Amniotic stem cell (primary cell): ENCODE measurements around the gene PFAS.
"Not testable (repeated sequence)": the region's sequence is repeated elsewhere in the genome, so short reads cannot be mapped to it uniquely, and the experiment has no call there.

ENCODE experiments used
- DNase-seq: peaks from one replicate; lab custom pipeline; 2025; lab: John Stamatoyannopoulos, UW

PFAS gene, protein sequence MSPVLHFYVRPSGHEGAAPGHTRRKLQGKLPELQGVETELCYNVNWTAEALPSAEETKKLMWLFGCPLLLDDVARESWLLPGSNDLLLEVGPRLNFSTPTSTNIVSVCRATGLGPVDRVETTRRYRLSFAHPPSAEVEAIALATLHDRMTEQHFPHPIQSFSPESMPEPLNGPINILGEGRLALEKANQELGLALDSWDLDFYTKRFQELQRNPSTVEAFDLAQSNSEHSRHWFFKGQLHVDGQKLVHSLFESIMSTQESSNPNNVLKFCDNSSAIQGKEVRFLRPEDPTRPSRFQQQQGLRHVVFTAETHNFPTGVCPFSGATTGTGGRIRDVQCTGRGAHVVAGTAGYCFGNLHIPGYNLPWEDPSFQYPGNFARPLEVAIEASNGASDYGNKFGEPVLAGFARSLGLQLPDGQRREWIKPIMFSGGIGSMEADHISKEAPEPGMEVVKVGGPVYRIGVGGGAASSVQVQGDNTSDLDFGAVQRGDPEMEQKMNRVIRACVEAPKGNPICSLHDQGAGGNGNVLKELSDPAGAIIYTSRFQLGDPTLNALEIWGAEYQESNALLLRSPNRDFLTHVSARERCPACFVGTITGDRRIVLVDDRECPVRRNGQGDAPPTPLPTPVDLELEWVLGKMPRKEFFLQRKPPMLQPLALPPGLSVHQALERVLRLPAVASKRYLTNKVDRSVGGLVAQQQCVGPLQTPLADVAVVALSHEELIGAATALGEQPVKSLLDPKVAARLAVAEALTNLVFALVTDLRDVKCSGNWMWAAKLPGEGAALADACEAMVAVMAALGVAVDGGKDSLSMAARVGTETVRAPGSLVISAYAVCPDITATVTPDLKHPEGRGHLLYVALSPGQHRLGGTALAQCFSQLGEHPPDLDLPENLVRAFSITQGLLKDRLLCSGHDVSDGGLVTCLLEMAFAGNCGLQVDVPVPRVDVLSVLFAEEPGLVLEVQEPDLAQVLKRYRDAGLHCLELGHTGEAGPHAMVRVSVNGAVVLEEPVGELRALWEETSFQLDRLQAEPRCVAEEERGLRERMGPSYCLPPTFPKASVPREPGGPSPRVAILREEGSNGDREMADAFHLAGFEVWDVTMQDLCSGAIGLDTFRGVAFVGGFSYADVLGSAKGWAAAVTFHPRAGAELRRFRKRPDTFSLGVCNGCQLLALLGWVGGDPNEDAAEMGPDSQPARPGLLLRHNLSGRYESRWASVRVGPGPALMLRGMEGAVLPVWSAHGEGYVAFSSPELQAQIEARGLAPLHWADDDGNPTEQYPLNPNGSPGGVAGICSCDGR (N-terminal part only)

DNA sequence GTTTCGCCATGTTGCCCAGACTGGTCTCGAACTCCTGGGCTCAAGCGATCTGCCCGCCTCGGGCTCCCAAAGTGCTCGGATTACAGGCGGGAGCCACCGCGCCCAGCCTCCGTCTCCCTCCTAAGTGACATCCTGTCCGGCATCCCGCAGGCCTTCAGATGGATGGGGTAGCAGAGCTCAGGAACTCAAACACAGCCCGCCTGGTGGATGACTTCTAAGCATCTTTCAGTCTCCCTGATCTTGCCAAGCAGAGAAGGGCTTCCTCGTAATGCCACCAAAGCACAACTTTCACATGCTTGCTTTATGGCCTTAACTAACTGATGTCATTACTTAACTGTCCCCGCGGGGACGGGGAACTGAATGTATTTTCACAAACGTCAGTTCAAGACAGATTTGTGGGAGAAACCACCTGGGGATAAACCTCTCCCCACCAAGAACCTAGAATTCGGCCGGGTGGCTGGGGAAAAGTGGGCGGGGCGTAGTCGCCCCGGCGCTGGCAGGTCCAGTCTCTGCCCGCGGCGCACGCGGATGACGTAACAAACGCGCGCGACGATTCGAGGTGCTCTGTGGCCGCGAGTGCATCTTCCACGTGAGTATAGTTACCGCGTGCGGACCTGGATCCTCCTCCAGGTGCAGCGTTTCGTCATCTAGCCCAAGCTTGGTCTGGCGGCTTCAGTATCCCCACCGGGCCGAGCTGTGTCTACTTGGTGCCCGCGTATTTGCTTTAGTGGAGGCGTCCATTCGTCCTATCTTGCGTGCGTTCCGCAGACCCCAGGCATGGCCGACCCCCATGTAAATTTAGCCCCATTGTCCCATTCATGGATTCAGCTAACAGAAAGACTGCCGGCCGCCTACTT lies at the start of gene PFAS:
PFAS (plus strand) TSS at position 539 of the 857 bp plus-strand sequence. CDS start 4,649 bp downstream, outside the sequence.
- peak; percentile 82 for DNase-seq

DNA sequence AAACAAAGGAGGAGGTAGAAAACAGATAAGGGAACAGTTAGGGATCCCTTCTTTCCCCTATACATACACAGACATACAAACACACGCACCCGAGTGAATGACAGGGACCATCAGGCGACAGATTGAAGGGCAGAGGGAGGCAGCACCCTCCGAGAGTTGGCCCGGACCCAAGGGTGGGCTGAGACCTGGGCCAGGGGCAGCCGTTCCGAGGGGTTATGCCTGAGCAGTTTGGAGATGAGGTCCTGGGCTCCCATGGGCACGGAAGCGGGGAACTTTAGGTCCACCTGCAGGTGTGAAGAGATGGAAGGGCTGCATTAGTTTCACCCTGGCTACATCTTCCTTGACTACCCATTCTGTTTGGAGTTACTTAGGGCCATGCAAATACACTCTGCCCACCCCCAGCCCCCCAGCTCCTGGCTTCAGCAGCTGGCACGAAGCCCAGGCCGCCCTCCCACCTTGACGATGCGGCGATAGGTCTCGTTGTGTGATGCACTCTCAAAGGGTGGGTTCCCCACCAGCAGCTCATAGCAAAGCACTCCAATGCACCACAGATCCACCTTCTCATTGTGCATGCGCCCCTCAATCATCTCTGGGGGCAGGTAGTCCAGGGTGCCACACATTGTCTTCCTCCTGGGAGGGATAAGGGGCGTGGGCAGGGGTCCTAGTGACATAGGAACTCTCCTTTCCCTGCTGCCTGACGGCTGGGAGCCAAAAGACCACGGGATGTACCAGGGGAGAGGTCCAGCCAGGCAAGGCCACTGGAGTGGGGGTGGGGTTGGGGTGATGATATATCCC lies 44.1 kb upstream of the PFAS start:
- no peak for DNase-seq

DNA sequence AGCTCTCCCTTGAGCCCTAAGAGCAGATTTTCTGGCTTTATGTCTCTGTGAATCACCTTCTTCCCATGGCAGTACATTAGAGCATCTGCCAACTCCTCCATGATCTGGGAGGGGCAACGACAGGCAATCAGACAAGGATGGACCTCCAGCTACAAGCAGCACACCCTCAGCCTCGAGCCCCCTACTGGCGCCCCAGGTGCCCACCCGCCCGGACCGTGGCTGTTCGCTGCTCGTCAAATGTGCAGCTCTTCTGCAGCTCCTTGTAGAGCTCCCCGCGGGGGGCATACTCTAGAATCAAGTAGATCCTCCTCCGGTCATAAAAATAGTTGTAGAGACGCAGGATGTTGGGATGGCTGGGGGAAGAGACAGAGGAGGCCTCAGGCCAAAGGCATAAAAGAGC lies 42.6 kb upstream of the PFAS start:
- DNase-seq = no peak

DNA sequence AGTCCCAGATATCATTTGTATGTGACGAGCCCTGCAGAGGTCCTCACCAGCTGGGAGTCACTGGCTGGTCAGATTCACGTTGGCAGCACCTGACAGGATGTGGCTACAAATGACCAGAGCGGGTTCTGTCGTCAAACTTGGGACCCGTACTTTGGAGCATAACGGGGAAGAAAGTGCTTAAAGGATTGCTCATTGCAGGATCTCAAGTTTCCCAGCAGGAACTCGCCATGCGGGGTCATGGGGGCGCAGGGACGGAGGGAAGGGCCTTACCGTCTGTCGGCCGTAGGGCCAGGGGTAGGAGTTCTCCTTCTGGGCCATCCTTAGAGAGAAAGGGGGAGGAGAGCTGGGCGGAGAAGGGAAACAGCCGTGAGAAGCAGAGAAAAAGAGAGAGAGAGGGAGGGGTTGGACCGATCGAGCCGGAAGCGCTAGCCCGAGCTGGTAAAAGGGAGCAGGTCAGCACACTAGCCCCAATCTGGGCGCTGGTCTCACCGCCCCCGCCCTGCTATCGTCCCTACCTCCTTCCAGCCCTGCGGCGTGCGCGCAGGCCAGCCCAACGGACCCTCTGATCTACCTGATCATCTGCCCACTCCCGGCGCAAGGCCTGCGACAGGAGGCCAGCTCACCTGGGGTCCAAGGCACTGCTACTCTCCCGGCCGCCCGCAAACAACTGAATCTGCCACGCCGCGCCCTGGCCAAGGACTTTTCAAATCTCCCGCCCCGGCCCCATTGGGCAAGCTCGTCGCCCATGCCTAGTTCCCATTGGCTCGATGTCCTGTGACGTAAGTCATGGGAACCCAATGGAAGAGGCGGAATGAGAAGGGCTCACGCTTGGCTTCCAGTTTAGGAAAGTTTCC lies 39.0 kb upstream of the PFAS start, which contains the start of gene AURKB:
AURKB (minus strand) TSS at position 669 of the 854 bp plus-strand sequence; CDS start at position 318, 351 bp downstream.
- DNase-seq = peak; percentile 96

DNA sequence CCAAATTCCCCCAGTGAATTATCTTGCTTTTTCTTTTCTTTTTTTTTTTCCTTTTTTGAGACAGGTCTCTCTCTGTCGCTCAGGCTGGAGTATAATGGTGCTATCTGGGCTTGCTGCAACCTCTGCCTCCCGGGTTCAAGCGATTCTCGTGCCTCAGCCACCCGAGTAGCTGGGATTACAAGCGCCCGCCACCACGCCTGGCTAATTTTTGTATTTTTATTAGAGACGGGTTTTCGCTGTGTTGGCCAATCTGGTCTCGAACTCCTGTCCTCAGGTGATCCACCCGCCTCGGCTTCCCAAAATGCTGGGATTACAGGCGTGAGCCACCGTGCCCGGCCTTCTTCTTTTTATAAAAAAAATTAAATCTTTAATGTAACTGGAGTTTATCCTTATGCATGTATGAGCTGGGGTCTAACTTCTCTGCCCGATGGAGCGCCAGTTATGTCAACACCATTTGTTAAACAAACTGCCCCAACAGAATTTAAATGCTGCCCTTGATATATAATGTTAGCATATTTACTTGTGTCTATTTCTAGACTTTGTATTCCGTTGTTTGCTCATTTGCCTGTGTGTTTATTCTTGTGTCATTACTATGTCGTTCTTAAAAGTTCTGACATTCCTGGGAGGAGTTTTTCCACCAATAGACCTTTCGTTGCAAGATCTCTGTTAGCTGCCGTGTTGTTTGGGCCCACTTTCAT lies 38.2 kb upstream of the PFAS start:
- no peak for DNase-seq

DNA sequence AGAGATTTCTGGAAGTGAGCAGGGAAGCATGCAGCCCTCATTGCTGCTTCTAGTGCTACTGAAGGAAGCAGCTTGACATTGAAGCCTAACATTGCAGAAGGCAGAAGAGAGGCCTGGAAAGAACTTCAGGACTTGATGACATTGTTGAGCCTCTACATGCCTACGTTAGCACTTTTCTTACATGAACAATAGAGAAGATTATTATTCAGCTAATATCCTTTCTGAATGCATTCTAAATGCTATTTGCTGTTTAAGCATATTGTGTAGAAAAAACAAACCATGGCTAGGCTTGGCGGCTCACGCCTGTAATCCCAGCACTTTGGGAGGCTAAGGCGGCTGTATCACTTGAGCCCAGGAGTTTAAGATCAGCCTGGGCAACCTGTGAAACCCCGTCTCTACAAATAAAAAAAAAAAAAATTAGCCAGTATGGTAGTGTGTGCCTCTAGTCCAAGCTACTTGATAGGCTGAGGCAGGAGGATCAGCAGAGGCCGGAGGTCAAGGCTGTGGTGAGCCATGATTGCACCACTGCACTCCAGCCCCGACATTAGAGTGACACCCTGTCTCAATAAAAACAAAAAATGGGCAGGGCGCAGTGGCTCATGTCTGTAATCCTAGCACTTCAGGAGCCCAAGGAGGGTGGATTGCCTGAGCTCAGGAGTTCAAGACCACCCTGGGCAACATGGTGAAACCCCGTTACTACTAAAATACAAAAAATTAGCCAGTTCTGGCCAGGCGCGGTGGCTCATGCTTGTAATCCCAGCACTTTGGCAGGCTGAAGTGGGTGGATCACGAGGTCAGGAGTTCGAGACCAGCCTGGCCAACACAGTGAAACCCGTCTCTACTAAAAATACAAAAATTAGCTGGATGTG lies 36.5 kb upstream of the PFAS start:
- no peak for DNase-seq

DNA sequence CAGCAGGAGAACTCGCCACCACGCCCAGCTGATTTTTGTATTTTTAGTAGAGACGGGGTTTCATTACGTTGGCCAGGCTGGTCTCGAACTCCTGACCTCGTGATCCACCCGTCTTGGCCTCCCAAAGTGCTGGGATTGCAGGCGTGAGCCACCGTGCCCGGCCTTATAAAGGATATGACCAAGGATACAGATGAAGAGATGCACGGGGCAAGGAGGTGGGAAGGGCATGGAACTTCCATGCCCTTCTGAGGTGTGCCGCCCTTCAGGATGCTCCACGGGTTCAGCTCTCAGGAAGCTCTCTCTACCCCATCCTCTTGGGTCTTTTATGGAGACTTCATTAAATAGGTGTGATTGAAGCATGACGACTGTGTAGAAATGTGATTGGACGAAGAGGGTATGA lies 35.1 kb upstream of the PFAS start:
- not testable (repeated sequence) for DNase-seq

DNA sequence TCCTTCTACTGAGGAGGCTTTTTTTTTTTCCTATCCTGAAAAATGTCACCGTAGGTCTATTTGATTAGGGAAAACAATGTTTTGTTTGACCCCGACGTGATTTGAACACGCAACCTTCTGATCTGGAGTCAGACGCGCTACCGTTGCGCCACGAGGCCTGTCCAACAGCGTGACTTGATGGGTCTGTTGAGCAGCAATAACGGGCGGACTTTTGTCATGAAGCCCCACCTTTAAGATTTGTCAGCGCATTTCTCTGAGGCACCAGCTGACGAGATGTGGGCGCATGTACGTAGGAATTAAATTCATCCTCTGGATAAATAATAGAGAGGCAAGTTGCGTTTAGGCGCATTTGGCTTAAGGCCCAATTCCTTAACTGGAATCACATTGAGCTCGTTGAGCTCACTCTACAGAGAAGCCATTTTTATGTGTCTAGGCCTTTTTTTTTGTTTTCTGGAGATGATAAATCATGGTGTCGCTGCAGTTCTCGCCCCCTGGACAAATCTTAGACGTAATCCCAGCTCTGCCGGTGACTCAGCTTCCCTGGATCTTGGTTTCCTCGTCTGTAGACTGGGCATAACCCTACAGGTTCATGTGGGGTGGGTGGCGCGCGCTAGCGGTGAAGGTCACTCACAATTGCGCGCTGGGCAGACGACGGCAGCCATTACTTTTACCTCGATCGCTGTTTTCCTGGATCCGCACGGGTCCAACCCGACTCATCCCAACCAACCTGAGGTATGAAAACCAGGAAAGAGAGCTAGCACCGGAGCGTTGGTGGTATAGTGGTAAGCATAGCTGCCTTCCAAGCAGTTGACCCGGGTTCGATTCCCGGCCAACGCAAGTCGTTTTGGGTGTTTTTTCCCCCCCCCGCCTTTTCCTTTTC lies 28.1 kb upstream of the PFAS start:
- DNase-seq = peak; percentile 89

DNA sequence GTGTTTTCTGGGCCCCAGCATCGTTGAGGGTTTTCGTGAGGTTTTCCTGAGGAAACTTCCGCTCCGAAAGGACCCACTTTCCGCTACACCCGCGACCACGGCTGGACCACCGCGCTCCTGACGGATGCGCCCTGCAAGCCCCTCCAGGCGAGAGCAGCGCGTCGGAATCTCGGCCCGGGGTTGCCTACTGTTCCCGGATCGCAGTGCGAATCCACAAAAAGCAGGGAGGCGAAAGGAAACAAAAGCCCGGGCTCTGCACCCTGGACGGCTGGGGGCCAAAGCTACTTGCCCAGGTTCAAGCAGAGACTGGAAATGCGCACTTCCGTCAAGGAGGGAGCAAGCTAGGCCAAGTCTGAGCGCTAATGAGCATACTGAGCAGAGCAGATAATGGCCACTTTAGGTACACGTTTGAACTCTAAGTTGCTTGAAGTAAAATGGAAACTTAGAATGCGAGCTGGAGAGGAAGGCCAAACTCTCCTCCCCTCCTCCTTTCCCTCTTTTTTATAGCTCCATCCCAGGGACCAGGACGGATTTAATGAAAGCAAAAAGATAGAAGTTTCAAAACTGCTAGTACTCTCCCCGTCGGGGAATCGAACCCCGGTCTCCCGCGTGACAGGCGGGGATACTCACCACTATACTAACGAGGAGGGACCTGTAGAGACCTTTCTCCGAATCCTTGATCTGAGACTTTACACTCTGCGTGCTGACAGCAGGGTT lies 27.3 kb upstream of the PFAS start:
- peak; percentile 68 for DNase-seq

DNA sequence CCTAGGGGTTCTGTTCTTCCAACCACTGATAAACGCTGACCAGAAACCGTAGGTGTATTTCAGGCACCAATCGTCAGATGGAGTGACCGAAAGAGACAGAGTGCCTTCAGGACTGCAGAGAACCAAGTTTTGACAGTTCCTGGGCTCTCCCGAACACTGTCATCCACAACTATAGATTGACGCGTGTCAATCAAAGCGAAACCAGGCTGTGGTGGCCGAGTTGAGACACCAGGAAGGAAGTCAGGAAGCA lies 26.8 kb upstream of the PFAS start:
- no peak for DNase-seq

DNA sequence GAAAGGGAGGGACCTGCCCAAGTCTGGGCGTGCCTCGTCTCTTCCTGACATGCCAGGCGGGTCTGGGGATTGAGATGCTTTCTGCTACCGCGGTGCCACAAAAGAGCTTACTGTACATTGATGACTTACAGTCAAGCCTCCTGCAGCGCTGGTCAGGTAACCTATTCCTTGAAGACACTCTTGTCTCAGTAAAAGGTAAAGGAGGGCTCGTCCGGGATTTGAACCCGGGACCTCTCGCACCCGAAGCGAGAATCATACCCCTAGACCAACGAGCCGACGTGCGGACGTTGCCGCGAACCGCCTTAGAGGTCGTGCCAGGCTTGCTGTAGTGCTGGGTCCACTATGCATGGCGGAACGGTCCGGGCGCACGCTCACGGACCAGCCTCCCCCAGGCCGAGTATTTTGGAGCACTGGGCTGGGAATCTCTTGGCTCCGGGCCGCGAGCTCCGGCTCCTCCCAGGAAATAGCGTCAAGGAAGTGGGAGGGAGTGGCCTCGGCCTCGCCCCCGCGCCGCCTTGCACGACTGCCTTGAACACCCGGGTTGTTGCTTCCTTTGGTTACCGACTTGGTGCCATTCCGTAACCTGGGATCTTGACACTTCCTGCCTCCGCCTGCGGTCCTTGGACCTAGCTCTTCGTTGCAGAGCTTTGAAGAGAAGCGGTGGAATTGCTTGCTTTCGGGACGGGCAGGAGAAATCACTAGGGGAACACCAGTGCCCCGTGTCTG lies 26.3 kb upstream of the PFAS start:
- DNase-seq = peak; percentile 68

DNA sequence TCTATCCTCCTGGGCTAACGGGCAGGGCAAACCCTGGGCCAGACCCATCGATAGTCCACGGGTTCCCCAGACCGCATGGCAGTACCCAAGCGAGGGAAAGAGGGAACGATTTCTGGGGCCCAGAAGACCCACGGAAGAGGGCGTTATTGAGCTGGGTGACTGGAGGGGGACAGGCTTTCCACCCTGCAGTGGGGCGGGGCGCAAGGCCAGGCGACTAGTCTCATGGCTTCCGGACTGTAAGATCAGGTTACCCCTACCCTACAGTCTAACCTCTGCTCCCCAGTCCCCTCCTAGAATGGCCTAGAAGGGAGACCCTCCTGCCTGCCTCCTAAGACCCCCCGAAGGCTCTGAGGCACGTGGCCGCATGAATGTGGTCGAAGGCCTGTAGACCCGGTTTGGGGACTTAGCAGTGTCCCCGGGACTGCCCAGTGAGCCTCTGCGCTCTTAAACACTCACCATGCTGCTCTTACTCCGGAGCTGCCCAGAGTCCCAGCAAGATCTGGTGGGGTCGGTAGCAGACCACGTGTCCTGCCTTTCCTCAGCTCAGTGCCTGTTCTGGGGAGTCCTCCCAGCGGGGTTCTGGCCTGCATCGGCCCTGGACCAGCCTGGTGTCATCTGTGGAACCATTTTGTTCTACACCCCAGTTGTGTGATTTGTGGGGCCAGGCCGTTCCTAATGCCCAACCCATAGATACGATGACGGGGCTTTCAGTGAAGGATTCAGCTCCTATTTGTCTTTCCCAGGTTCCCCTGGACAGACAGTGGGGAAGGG lies 25.5 kb upstream of the PFAS start:
- no peak for DNase-seq

DNA sequence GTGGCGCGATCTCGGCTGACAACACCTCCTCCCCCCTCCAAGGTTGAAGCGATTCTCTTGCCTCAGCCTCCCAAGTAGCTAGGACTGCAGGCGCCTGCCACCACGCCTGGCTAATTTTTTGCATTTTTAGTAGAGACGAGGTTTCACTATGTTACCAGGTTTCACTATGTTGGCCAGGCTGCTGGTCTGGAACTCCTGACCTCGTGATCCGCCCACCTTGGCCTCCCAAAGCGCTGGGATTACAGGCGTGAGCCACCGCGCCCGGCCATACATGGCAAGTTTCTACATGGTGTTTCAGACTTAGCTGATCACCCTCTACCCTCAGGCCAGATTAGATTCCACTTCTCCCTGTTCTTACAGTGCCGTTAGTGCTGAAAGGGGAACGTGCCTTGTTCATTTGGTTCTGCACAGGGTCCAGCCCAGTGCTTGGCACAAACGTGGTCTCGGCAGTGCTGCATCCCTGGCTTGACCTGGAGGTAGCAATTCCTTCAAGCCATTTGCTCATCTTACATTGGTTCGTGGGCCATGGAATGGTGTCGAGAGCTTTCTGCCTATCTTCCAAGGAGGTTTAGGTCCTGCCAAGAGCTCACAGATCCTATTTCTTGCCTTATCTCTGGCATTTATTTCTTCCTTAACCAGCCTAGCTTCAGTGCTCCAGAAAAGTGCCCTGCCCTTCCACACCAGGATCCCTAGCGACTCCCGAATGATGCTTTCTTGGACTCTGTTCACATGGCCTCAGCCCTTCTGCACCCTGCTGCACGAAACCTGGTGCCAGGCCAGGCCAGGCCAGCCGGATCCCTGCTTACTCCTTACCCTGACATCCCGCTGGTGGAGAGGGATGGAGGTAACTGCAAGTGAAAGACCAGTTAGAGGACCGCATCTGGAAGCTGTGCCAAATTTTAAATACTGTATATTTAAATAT lies 23.9 kb upstream of the PFAS start:
- no peak for DNase-seq
